HK-2 (cell line): ENCODE measurements around the gene DBP.
"Not testable (repeated sequence)": the region's sequence is repeated elsewhere in the genome, so short reads cannot be mapped to it uniquely, and the experiment has no call there.

Experiments used
- DNase-seq: peaks from one replicate; pipeline ENCODE4 v3.0.0-alpha.2; 2018; ENCODE audit not compliant: unreplicated experiment

DBP gene

DNA sequence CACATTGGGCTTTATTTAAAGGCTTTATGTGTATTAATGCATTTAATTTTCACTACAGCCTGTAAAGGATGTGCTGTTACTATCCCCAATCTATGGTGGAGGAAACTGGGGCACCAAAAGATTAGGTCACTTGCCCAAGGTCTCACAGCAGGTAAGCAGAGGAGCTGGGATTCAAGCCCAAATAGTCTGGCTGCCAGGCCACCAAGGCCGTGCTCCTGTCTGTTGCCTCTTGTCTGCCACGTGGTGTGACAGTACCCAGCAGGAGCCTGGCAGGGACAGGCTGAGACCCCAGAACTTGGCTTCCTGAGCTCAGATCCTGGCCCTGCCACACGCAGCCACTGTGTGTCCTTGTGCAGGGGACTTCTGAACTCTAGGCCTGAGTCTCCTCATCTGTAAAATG, 31.2 kb upstream of the DBP start:
- DNase-seq: no peak

DNA sequence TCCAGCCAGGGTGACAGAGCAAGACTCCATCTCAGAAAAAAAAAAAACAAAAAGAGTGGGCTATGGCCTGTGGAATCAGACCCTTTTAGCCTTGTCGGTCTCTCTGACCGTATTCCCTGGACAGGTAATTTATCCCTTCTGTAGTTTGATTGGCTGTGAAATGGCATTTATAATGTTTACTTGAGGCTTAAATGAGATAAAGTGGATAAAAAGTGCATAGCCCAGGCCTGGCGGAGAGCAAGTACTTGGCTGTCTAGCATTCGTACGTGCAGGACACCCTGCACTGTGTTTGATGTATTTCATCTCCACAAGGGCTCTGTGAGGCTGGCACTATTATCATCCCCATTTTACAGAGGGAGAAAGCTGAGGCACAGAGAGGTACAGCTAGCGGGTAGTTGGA, 28.6 kb upstream of the DBP start:
- DNase-seq: no peak

DNA sequence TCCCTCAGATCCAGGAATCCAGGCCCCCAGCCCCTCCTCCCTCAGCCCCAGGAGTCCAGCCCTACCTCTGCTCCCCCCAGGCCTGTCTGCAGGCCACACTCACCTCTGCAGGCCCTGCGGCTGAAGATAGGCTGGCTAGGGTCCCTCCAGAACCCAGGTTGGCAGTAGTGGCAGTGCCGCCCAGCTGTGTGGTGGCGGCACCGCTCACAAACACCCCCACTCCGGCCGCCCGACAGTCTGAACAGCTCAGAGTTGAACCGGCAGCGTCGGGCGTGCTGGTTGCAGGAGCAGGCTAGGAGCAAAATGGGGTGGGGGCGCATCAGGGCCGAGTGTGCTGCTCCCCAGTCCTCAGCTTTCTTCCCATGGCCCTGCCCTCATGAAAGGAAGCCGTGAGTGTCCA, 27.3 kb upstream of the DBP start:
- DNase-seq: no peak

DNA sequence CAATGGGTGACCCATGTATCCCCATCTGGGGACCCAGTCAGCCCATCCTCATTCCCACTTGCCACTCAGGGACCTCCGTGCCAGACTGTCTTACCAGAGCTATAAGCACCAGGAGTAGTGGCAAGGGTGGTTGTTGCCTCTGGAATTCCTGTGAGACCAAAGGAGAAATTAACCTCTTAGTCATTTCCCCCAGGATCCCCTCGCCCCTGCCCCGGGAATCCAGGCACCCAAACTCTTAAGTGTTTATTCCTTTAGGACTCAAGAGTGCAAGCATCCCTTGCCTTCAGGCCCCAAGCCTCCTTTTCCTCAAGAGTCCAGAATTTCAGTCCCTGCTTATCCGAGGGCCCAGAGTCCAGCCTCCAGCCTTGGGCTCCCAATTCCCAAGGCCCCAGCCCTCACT, 26.5 kb upstream of the DBP start:
- DNase-seq: no peak

DNA sequence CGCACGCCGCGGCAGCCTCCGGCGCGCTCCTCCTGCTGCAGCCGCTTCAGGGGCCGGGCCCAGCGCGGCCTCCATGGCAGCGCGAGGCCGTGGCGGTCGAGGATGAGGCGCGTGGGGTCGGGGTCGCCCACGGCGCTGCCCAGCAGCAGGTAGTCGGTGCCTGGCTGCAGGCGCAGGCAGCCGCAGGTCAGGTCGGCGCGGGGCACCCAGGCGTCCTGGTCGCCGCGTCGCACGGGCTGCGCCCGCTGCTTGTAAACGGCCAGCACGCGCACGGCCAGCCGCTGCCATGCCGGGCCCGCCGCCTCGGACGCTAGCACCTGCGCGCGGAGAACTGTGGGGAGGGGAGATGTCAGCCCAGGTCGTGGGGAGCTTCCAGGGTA, 24.5 kb upstream of the DBP start:
- no peak for DNase-seq

DNA sequence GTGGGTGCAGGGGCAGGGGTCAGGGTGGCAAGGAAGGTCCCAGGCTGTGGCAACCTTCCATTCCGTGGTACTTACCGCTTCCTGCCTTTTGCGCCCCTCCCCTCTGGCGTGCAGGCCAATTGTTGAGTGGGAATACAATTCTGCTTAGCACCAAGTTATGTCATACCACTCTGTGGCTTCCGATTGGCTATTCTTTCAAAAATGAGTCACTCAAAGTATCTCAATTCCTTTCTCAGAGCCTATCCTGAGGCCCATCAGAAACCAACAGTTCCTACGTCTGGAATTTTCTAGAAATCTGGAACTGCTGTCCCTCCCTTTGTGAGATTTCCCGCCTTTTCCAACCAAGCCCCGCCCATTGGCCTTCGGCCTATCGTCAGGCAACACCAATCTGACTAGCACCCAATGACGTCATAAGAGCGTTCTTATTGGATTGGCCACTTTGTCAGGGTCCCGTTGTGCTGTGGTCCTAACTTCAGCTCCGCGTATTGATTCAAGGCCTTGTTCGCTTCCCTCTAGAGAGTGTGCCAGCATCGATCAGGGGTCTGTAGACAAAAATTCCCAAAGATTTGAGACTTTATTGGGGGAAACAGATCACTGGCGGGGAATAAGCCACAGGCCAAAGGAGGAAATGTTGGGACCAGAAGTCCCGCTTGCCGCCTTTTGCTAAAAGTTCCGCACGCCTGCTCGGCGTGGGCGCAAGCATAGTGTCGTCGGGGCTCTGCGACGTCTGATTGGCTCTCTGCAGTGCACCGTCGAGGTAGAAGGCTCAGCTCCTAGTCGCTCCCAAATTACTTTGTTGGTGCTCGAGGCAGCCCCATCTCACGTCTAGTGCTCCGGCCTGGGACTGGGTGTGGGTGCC, 23.9 kb upstream of the DBP start:
- peak; percentile 80 for DNase-seq

DNA sequence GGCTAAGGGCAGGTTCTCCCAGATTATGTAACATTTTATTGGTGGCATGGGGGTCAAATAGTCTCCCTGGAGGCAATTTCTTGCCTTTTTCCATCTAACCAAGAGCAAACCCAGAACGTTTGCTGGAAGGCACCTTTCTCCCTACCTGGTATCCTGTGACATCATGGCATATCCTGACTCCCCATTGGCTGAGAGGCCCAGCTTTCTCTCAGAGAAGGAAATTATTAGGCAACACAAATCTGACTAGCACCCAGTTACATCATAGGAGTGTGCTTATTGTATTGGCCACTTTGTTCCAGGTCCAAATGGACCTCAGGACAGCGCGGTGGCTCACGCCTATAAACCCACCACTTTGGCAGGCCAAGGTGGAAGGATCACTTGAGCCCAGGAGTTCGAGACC, 22.6 kb upstream of the DBP start:
- no peak for DNase-seq

DNA sequence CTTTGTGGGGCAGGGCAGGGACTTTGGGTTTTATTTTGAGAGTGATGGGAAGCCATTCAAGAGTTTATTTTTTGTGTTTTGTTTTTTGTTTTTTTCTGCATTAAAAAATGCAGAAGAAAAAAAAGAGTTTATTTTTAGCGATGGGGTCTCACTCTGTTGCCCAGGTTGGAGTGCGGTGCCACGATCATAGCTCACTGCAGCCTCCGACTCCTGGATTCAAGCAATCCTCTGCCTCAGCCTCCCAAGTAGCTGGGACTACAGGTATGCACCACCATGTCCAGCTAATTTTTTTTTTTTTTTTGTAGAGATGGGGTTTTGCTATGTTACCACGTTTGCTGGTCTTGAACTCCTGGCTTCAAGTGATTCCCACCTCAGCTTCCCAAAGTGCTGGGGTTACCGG, 21.3 kb upstream of the DBP start:
- DNase-seq: no peak

DNA sequence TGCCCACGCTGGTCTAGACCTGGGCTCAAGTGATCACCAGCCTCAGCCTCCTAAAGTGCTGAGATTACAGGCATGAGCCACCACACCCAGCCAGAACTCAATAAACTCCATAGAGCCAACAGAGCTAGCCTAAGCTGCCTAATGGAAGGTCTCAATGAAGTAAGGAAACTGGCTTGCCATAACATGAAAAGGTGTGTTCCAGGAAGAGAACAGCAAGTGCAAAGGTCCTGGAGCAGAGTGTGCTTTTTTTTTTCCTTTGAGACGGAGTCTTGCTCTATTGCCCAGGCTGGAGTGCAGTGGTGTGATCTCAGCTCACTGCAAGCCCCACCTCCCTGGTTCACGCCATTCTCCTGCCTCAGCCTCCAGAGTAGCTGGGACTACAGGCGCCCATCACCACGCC, 20.6 kb upstream of the DBP start:
- DNase-seq: not testable (repeated sequence)

DNA sequence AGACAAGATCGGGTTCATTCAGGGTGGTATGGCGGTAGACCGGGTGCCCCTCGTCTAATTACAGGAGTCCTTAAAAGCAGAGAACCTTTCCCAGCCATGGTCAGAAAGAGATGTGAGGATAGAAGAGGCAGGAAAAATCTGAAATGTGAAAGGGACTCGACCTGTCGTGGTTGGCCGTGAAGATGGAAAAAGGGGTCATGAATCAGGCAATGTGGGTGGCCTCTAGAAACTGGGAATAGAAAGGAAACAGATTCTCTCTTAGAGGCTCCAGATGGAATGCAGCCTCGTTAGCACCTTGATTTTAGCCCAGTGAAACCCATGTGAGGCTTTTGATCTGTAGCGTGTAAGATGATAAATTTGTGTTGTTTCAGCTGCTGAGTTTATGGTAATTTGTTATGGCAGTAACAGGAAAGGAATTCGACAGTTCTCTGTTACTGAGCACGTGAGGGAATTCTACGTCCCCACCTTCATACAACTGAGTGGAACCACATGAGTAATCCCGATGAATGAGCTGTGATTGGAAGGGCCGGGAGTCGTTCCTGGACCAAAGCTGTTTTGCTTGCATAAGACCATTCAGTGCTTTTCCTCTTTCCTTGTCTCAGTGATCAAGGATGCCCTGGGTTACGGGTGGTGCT, 19.8 kb upstream of the DBP start:
- no peak for DNase-seq

DNA sequence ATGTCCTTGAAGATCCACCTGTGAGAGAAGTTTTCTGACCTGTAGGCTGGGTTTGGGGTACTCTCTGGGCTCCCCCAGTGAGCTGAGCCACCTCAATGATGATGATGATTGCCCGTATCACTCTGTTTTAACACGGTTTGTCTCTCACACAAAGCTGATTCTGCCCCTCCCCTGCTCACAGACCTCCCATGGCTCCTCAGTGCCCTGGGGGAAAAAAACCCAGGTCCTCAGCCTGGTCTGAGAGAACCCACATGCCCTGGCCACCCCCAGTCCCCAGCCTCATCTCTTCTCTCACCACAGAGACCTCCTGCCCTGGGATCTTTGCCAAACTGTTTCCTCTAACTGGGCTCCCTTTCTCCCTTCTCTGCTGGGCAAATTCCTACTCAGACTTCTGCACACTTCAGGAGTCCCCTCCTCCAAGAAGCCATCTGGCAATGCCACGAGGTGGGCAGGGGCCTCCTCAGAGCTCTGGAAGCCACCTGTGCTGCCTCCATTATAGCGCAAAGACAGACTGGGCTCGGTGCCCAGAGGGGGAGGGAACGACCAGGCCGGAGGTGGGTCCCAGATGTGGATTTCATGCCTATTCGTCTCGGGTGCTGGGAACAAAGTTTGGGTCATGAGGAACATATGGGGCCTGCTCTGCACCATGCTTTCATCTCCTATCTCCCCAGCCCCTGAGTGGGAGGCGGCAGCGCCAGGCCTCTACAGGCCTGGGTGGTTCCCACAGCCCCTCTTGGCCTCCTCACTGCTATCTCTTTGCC, 17.3 kb upstream of the DBP start:
- DNase-seq: no peak

DNA sequence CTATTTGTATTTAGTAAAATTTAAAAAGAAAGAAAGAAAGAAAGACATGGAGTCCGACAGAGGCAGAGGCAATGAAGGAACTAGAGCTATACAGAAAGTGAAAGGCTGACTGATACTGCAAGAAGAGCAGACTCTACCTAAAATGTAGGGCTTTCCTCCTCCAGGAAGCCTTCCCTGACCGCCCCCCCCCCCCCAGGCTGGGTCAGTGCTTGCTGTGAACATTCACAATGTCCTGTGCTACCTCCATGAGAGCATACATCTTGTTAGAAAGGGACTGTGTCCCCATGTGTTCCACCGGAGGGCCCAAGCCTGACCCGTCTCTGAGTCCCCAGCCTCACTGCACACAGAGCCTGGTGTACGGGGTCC, 14.5 kb upstream of the DBP start:
- DNase-seq: no peak

DNA sequence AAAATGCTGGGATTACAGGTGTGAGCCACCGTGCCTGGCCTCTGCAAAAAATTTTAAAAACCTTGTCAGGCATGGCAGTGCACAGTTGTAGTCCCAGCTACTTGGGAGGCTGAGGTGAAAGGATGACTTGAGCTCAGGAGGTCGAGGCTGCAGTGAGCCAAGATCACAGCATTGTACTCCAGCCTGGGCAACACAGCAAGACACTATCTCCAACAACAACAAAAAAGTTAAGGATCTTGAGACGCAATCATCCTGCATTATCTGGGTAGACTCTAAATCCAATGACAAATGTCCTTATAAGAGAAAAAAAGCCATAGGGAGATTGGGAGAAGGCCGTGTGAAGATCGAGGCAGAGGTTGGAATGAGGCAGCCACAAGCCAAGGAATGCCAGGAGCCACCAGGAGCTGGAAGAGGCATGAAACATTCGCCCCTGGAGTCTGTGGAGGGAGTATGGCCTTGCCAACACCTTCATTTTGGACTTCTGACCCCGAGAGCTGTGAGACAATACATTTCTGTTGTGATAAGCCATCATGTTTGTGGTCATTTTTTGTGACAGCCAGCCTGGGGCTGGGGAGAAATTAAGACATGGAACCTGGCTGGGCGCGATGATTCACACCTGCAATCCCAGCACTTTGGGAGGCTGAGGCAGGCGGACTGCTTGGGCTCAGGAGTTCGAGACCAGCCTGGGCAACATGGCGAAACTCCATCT, 13.9 kb upstream of the DBP start:
- no peak for DNase-seq

DNA sequence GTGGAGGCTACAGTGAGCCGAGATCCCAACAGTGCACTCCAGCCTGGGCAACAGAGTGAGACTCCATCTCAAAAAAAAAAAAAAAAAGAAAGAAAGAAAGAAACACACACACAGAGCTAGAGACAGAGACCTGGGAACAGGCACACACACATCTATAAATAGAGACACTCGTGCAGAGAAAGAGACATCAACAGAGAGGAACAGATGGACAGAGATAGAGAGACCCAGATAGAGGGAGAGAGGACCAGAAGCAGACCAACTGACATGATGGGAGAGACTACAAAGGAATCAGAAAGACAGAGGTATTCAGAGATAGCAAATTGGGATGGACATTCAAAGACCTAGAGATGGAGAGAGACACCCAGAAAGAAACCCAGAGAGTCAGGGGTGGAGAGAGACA, 11.0 kb upstream of the DBP start:
- no peak for DNase-seq

DNA sequence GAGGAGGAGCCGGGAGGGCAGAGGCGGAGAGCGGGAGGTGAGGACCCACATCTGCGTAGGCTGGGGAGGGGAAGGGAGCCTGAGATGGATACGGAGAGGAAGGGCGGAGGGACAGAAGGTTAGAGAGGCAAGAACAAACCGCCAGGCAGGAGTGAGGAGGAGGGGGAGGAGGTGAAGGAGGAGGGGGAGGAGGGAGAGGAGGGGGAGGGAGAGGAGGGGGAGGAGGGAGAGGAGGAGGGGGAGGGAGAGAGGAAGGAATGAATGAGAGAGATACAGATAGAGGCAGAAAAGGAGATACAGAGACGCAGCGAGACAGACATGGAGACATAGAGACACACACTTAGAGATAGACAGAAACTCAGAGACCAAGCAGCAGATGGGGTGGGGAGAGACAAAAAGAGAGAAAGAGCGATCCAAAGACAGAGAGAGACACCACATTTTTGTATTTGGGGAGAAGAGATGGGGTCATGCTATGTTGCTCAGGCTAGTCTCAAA, 9.6 kb upstream of the DBP start:
- DNase-seq: no peak

DNA sequence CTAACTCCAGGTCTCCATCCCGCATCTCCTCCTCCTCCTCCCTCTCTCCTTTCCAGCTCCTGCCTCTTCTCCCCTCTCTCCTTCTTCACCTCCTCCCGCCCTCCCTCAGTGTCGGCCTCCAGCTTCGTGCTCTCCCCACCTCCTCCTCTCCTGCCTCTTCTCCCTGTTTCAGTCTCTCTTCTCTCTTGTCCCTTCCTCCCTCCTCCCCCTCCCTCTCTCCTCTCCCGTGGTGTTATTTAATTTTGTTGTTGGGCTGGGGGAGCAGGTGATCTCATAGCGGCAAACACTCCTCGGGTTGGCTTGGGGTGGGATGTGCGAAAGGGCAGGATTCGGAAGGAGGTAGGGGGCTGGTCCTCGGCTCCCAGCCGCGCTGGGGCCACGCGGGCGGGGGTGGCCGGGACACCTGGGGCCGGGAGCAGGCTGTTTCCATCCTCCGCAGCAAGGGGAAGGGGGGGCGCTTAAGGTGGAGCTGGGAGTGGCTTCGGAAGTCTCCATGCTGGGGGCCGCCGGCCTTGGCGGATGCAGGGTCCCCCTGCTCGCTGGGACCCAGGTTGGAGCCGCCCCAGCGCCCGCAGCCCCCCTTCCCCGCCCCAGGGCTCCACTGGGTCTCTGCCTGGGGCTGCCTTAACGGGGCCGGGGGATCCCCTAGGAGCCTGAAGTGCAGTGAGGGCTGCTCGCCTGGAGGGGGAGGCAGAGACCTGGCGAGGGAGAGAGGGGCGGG, 9.0 kb upstream of the DBP start, which contains the start of gene CA11:
CA11 (minus strand) TSS at position 187 of the 721 bp plus-strand sequence. CDS start 555 bp downstream, outside the sequence.
- DNase-seq: peak; percentile 87

DNA sequence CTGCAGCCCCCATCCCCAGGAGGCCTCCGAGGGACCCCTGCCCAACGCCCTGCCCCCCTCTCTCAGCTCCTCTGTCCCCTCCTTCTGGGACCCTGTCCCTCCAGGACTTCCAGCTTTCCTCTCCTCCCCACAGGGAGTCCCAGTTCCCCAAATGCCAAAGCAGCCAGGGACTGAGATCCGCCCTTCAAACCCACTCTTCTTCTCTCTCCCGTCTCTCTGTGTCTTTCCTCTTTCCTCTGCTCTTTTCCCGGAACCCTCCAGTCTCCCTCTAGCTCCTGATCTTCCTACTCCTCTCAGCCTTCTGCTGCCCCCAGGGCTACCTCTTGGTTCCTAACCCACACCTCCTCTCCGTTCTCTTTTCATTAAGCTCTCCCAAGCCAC, 8.4 kb upstream of the DBP start:
- no peak for DNase-seq

DNA sequence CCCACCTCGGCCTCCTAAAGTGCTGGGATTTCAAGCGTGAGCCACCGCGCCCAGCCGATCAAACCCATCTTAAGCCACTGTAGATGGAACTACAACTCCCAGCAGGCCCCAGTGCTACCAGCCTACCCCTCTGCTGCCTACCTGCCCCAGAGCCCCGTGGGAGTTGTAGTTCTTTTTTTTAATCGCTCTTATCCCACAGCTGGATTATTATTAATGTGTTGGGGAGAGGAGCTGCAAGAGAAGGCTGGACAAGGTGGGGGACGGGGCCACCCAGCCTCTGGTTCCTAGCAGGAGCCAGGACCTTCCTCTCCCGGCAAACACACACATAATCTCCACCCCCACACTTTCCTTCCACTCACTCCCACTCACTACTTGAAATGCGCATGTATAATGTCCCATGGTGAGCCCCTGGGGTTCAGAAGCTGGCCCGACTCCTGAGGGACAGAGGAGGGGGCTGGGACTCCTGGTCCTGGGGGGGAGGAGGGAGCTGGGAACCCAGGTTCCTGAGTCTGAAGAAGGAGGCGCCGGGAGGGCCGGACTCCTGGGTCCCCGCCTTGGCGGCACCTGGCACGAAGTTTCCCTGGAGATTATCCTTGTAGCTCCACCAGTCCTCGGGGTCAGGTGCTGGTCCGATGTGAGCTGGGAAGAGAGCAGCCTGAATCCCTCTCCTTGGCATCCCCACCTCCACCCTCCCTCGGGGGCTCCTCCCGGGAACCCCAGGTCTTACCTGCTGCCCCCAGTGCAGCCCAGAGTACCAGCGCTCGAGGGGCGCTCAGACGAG, 7.8 kb upstream of the DBP start:
- DNase-seq: peak; percentile 61

DNA sequence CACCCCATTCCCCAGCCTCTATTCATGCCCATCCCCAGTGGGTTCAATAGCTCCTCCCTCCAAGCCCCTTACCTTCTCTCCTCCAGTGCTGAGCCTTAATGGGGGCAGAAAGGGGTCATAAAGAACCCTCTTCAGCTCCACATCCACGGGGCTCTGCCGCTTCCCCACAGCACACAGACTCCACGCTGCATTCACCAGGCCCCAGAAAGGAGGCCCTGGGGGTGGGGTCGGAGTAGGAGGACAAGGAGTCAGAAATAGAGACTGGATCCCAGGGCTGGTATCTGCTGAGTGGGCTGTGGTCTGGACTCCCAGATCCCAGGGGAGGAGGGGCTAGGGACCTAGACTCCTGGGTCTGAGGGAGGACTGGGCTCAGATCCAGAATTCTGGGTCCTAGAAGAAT, 7.2 kb upstream of the DBP start:
- no peak for DNase-seq

DNA sequence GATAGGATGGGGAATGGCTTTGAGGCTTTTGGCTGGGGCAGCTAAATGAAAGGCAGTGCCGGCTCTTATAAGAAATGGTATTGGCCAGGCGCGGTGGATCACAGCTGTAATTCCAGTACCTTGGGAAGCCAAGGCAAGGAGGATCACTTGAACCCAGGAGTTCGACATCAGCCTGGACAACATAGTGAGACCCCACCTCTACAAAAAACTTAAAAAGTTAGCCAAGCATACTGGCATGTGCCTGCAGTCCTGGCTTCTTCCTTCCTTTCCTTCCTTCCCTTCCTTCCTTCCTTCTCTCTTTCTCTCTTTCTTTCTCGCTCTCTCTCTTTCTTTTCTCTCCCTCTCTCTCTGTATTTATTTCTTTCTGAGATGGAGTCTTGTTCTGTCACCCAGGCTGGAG, 5.7 kb upstream of the DBP start:
- DNase-seq: no peak

DNA sequence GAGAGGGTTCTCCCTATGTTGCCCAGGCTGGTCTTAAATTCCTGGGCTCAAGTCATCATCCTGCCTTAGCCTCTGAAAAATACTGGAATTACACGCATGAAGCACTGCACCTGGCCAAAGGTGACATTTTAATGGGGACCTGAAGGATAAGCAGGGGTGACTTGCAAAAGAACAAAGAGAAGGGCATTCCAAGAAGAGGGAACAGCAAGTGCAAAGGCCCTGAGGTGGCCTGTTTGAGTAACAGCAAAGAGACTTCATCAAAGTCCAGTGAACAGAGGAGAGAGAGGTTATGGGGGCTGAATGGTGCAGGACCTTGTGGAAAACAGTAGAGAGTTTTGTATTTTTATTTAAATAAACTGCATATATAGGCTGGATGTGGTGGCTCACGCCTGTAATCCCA, 4.7 kb upstream of the DBP start:
- DNase-seq: no peak
